Glomerular endothelial cell (primary cell): ENCODE data around the gene DSP. TPM values are rescaled to one million over a fixed set of nuclear protein-coding genes. Genes with fewer than 3 reads are reported as not detected.

Experiments used
- DNase-seq: peaks from one replicate; pipeline ENCODE4 v3.0.0-alpha.2; 2011; ENCODE audit warnings: low read depth, low spot score; ENCODE audit errors: extremely low read depth
- total RNA-seq: library from RNA; depleted of rRNA; stranded (reverse); fragments of >200 nt; gene quantifications from 2 replicates; pipeline ENCODE4 v1.2.3, GENCODE V29; 2015

Gene DSP, protein sequence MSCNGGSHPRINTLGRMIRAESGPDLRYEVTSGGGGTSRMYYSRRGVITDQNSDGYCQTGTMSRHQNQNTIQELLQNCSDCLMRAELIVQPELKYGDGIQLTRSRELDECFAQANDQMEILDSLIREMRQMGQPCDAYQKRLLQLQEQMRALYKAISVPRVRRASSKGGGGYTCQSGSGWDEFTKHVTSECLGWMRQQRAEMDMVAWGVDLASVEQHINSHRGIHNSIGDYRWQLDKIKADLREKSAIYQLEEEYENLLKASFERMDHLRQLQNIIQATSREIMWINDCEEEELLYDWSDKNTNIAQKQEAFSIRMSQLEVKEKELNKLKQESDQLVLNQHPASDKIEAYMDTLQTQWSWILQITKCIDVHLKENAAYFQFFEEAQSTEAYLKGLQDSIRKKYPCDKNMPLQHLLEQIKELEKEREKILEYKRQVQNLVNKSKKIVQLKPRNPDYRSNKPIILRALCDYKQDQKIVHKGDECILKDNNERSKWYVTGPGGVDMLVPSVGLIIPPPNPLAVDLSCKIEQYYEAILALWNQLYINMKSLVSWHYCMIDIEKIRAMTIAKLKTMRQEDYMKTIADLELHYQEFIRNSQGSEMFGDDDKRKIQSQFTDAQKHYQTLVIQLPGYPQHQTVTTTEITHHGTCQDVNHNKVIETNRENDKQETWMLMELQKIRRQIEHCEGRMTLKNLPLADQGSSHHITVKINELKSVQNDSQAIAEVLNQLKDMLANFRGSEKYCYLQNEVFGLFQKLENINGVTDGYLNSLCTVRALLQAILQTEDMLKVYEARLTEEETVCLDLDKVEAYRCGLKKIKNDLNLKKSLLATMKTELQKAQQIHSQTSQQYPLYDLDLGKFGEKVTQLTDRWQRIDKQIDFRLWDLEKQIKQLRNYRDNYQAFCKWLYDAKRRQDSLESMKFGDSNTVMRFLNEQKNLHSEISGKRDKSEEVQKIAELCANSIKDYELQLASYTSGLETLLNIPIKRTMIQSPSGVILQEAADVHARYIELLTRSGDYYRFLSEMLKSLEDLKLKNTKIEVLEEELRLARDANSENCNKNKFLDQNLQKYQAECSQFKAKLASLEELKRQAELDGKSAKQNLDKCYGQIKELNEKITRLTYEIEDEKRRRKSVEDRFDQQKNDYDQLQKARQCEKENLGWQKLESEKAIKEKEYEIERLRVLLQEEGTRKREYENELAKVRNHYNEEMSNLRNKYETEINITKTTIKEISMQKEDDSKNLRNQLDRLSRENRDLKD (N-terminal part only)
- 20.6 and 75.0 TPM in 2 replicates for total RNA-seq

DNA sequence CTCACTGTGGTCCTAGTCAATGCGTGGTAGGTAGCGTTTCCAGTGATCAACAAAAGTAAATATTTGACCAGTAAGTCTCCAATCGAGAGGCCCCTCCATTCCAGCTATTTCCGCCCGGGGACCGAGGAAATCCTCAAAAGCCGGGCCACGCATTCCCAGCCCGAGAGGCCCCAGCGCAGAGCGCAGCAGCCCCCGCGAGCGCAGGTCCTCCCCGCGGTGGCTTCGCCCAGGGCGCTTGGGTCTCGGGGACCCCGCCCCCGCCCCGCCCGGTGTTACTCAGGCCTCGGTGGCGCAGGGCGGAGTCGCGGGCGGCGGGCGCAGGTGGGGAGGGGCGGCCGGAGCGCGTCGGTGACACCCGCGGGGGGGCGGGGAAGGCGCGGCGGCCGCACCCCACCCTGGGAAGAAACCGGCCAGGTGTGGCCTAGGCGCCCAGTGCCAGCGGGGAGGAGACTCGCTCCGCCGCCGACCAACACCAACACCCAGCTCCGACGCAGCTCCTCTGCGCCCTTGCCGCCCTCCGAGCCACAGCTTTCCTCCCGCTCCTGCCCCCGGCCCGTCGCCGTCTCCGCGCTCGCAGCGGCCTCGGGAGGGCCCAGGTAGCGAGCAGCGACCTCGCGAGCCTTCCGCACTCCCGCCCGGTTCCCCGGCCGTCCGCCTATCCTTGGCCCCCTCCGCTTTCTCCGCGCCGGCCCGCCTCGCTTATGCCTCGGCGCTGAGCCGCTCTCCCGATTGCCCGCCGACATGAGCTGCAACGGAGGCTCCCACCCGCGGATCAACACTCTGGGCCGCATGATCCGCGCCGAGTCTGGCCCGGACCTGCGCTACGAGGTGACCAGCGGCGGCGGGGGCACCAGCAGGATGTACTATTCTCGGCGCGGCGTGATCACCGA, at the start of gene DSP:
DSP (plus strand) TSS at position 497 of the 890 bp plus-strand sequence; CDS start at position 742, 245 bp downstream.
- no peak for DNase-seq

DNA sequence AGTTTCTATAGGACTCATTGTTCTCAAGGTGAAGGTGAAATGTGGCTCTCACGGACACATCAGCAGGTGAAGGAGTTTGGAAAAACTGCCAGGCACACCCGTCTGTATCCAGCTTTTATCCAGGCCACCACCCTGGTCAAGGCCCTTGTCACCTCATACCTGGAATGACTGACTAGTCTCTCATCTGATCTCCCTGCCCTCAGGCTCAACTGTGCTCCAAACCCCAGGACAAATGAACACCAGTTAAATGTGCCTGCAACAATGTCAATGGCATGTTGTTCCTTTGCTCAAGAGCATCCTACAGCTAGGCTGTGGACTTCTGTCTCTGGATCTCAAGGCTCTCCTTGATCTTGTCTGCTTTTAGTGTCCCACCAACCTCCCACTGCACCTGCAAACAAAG, 47.6 kb upstream of the DSP start:
- DNase-seq: no peak

DNA sequence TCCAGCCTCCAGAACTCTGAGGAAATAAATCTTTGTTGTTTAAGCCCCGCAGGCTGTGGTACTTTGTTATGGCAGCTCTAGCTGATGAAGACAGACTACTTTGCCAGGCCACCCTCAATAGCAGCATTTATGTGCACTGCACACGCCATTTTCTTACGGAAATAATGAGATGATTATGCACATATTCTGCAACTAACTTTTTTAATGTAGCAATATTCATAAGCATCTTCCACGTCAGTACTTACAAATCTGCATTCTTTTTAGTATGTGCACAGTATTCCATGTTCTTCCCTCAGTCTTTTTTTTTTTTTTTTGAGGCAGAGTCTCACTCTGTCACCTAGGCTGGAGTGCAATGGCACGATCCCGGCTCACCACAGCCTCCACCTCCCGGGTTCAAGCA, 46.8 kb upstream of the DSP start:
- DNase-seq: no peak

DNA sequence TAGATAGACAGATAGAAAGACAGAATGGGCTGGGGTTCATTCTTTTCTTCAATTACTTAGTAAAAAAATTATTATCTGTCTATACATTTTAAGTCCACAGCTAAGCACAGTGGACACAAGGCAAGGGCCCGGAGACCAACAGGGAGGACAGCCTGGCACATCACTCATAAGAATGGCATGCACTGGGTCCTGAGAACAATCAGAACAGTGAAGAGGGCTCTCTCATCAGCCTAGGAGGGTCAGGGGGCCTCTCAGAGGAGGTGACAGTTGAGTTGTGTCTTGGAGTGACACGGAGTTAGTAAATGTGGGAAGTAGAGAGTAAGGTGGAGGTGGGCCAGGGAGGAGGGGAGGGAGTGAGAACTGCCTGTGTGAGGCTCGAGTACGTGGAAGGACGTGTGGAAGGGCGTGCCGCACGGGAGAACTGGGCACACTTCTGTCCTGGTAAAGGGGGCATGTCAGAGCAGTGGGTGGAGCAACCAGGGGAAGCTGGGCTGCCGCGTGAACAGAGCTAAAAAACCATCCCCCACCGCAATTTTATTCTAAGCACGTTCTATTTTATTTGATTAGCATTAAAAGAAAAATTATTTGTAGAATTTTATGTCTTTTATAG, 45.1 kb upstream of the DSP start:
- DNase-seq: no peak

- DNase-seq: no peak
Observed at GRCh38 chr6:7500752-7501282, 40.7 kb upstream of the DSP start.

DNA sequence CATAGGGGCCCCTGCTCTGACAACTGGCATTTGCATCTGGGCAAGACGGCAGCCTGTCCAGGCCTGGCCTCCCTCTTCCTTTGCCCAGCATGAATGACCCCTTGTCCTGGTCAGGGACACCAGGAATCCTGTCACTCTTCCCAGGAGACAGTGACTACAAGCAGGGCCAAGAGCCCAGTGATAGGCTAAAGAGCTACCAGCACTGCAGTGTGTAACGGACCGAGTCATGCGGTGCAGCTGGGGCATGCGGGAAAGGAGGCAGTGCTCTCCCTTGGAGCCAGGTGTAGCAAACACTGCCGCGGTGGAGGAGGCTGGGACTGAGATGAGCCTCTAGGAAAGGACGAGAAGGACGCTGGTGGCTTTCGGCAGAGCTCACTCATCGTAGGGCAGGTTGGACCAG, 38.7 kb upstream of the DSP start:
- no peak for DNase-seq

DNA sequence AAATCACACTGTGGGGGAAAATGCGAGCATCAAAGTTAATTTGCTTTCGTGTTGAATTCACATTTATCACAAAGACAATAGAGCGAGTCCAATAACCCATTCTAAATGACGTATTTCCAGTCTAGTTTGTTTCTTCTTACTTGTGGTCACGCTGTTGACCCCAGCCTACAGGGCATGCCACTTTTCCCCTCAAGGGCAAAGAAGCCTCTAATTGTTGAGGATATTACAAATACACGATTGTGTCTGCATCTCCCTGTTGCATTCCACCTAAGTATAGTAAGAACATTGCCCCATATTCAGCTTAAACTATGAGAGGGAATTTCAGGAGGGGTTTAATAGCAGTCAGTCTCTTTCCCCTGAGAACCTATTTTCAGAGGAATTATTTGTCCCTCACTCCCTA, 37.4 kb upstream of the DSP start:
- no peak for DNase-seq

GRCh38 chr6:7505189-7505699, 36.2 kb upstream of the DSP start:
- DNase-seq: no peak

DNA sequence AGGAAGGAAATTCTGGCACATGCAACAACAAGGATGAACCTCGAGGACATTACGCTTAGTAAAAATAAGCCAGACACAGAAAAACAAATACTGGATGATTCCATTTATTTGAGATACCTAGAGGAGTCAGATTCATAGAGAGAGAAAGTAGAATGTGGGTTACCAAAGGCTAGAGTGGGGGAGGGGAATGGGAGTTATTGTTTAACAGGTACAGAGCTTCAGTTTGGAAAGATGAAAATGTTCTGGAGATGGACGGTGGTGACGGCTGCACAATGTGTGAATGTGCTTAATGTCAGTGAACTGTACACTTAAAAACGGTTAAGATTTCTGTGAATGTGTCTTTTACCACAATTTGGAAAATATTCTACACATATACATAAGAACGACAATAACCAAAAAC, 33.9 kb upstream of the DSP start:
- no peak for DNase-seq

DNA sequence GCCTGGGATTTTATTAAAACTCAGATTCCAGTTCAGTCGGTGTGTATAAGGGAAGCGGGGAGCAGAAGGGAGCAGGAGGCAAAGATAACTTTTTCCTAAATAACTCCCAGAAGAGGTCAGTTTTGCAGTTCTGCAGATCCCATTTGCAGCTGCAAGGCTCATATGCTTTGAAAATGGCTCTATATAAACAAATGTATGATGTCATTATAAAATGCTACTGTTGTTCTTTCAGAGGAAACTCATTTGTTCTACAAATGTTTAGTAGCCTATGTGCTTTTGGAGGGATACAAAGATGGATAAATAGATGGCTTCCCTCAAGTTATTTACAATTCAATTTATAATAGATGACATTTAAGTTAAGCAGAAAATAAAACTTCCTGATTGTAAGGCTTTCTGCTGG, 29.2 kb upstream of the DSP start:
- no peak for DNase-seq

DNA sequence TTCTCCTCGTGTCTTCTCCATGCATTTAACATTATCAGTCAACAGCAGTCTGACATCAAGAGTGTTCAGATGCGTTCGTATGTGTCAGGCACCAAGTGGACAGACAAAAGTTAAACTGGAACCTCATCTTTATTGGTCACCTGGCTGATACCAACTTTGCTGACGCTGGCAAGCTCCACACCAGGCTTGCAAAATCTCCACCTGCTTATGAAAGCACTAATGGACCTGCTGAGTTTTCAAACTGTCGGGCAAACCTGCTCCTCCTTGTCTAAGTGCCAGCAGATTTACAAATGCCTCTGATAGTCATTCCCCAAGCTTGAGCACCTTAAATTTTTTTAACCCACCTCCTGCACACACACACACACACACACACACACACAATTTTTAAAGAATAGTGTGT, 27.9 kb upstream of the DSP start:
- no peak for DNase-seq

GRCh38 chr6:7515363-7515762, 26.1 kb upstream of the DSP start:
- no peak for DNase-seq

GRCh38 chr6:7518877-7519276, 22.6 kb upstream of the DSP start:
- DNase-seq: no peak

- no peak for DNase-seq
Observed at GRCh38 chr6:7522873-7523272, 18.6 kb upstream of the DSP start.

GRCh38 chr6:7523922-7524321, 17.5 kb upstream of the DSP start:
- no peak for DNase-seq

DNA sequence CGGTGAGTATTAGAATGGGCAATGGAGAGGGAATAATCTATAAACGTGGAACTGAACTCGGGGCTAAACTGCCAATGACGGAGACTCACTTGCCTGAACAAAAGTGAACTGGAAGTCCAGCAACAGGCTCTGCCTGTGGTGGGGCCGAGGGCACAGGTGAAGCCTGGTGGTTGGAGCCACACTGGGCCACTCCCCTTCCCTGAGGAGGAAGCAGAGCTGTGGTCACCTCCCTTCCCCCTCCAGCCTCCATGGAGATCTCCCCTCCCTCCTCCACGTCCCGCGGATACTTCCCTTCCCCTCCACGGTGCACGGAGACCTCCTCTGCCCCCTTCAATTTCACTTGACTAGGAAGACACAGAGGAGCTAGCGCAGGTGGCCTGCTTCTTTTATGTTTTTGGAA, 14.7 kb upstream of the DSP start:
- DNase-seq: no peak

DNA sequence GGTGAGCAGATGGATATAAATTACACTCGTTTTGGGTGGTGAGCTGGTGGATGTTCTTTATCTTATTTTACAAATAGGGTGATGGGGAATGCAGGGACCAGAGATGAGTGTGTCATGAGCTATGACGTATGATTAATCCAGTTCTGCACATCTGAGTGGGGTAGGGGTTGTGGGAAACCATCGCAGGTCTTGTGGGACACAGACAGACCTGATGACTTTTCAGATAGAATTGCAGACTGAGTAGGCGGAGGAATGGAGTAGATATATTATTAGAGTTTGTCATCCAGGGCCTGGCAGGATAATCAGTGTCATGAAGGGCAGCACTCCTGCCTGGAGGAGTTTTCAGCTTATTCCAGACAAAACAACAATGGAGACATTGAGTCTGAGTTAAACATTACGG, 12.9 kb upstream of the DSP start:
- DNase-seq: no peak

GRCh38 chr6:7529141-7529540, 12.3 kb upstream of the DSP start:
- no peak for DNase-seq

DNA sequence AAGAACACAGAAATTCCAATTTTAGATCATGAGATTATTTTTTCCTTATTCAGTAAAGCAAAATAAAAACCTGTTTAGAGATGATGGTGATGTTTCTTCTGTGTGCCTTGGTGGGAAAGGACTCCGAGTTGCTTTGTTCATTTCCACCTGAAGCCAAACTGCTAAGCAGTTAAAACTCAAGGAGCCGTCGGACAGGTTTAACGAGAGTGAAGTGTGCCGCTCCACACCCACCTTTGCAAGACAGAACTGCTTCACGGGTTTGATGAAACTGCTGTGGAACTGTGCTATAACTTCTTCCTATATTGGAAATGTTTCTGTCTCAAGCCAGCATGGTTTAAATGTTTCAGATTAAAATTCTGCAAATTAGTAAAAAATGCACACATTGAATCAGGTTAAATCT, 9.2 kb upstream of the DSP start:
- no peak for DNase-seq
